K562 treated with DMSO at 1 percent for 4 hours (cell line): ENCODE data around the gene SLC24A2. TPM values are rescaled to one million over a fixed set of nuclear protein-coding genes. Genes with fewer than 3 reads are reported as not detected.

Experiments used
- total RNA-seq: library from RNA; unstranded; fragments of 300-600 nt; gene quantifications from 2 replicates; pipeline ENCODE4 v1.2.3, GENCODE V29; 2022; ENCODE audit not compliant: insufficient read depth

Gene SLC24A2
- 0.25 and 0.47 TPM in 2 replicates for total RNA-seq

DNA sequence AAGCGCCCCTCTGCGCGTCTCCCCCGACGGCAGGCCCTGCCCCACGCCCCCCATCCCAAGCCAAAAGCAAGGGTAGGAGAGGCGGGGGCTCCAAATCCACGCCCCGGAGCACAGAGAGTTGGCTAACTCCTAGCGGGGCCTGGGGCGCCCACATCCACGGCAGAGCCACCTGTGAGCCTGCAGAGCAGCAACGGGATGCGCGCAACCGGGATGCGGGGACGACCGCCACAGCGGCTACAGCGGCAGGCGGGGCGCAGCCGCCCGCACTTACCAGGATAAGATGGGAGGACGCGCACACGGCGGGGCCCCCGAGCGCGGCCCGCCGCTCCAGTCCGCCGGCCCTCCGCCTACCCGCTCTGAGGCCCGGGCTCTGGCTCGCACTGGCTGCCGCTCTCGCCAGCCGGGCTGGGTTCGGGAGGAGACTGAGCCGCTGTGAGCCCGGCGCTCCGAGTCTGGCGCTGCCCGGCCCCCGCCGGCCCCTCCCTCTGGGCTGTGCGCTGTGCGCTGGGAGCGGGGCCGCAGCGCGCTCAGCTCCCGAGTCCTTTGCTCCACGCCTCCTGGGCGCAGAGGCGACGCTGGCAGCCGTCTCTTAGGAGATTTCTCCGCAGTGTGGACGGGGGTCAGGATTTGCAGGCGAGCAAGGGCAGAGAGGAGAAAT is at the start of gene SLC24A2:
Gene SLC24A2 (minus strand): TSS at position 424 of the 658 bp plus-strand sequence.

